Nephron progenitor cell (in vitro differentiated cells): Measurements from ENCODE around the gene SOX9.

Experiments used
- DNase-seq: peaks from one replicate; pipeline ENCODE4 v3.0.0; 2021
- H3K27ac Mint-ChIP-seq: 2 replicates; pipeline ENCODE4 v1.8.0; 2021; ENCODE audit warnings: mild to moderate bottlenecking, moderate library complexity, mixed read lengths
- H3K27me3 Mint-ChIP-seq: 2 replicates; pipeline ENCODE4 v1.8.0; 2021; ENCODE audit warnings: mild to moderate bottlenecking, low read depth, mixed read lengths; ENCODE audit not compliant: poor library complexity
- H3K36me3 Mint-ChIP-seq: 2 replicates; pipeline ENCODE4 v1.8.0; 2021; ENCODE audit warnings: low read depth, mixed read lengths
- H3K4me1 Mint-ChIP-seq: 2 replicates; pipeline ENCODE4 v1.8.0; 2021; ENCODE audit warnings: mixed read lengths
- H3K4me3 Mint-ChIP-seq: 2 replicates; pipeline ENCODE4 v1.8.0; 2021; ENCODE audit warnings: mild to moderate bottlenecking, moderate library complexity, mixed read lengths
- H3K9me3 Mint-ChIP-seq: 2 replicates; pipeline ENCODE4 v1.8.0; 2021; ENCODE audit warnings: mild to moderate bottlenecking, moderate library complexity, mixed read lengths
- CTCF ChIP-seq: fragments of 200-600 bp; sonication (generic); IDR thresholded peaks from 2 replicates; pipeline ENCODE4 v1.5.0; 2021; ENCODE audit warnings: antibody characterized with exemption

SOX9 gene

GRCh38 chr17:72095316-72095715 is 25.5 kb upstream of the SOX9 start:
- Mint-ChIP-seq H3K27me3 (peaks cover 12% of the 10 kb centered on the region), H3K4me1 (peaks cover 21% of the 10 kb centered on the region), H3K36me3 (peaks cover 5% of the 10 kb centered on the region), H3K9me3 (peaks cover 22% of the 10 kb centered on the region), H3K27ac (no peak overlapping the region), H3K4me3 (no peak overlapping the region)
- TF ChIP-seq CTCF = no peak
- DNase-seq = no peak

- TF ChIP-seq CTCF = no peak
- DNase-seq = no peak
- Mint-ChIP-seq H3K9me3 (peaks cover 11% of the 10 kb centered on the region), H3K4me1 (peaks cover 39% of the 10 kb centered on the region), H3K36me3 (no peaks in the 10 kb centered on the region), H3K27ac (no peak overlapping the region), H3K4me3 (no peak overlapping the region), H3K27me3 (peaks cover 4% of the 10 kb centered on the region)
Observed at GRCh38 chr17:72097144-72097543, 23.7 kb upstream of the SOX9 start.

DNA sequence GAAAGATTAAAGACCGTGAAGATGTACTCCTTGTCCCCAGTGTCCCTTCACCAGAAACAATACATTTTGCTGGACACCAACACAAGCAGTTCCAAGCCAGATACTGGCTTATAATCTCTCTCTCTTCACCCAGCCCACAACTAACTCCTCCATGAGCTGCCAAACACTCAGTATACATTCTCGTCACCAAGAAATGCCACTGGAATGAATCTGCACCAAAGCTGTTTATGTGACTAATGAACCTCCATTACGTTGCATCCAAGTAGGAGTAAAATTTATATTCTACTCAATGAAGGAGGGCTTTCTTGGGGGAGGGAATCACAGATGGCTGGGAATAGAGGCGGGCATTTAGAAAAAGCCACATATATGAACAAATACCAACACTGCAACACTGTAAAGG is 20.9 kb upstream of the SOX9 start:
- TF ChIP-seq CTCF = no peak
- H3K4me3 Mint-ChIP-seq = no peak overlapping the region
- no peaks in the 10 kb centered on the region for H3K36me3 Mint-ChIP-seq
- DNase-seq = no peak
- H3K9me3 Mint-ChIP-seq = peaks cover 11% of the 10 kb centered on the region
- H3K4me1 Mint-ChIP-seq = peaks cover 42% of the 10 kb centered on the region
- peaks cover 11% of the 10 kb centered on the region for H3K27me3 Mint-ChIP-seq
- no peak overlapping the region for H3K27ac Mint-ChIP-seq

DNA sequence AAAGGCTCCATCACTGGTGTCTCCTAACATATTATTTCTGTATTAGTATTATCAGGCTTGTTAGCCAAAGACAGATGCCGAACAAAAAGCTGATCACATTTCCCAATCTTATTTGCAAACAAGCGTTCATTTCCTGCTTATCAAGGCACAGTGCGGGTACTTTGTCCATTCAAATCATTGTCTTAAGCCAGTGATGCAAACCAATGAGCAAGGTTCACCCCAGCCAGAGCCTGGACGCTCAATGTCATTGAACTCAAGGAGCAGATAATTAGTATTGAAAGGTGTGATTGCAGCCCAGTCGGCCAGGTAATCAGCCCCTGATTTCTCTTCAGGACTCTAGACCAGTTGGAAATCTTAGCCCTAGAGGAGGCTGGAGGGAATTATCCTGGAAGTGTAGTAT is 20.4 kb upstream of the SOX9 start:
- Mint-ChIP-seq H3K27ac (no peak overlapping the region), H3K27me3 (peaks cover 11% of the 10 kb centered on the region), H3K4me1 (peaks cover 46% of the 10 kb centered on the region), H3K4me3 (no peak overlapping the region), H3K9me3 (peaks cover 11% of the 10 kb centered on the region), H3K36me3 (no peaks in the 10 kb centered on the region)
- no peak for DNase-seq
- no peak for TF ChIP-seq CTCF

DNA sequence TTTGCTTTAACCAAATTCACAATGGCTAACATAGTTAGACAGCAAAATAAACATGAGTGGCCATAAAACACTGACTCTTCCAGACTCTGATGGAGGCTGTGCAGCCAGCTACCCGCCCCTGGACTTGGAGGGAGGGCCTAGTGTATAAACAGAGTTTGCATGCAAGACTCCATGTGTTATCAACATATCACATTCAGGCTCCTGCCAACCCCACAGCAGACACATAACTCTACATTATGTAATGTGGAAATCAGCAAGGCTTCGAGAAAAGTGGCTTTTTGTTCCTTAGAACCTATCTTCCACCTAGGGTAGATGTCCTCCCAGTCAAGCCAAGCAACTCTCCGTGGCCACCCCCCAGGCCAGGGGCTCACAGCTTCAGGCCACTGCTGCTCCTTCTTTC is 19.3 kb upstream of the SOX9 start:
- TF ChIP-seq CTCF = no peak
- H3K4me1 Mint-ChIP-seq = peaks cover 50% of the 10 kb centered on the region
- peaks cover 14% of the 10 kb centered on the region for H3K27me3 Mint-ChIP-seq
- no peak overlapping the region for H3K27ac Mint-ChIP-seq
- no peak for DNase-seq
- no peaks in the 10 kb centered on the region for H3K36me3 Mint-ChIP-seq
- H3K4me3 Mint-ChIP-seq = no peak overlapping the region
- peaks cover 11% of the 10 kb centered on the region for H3K9me3 Mint-ChIP-seq

DNA sequence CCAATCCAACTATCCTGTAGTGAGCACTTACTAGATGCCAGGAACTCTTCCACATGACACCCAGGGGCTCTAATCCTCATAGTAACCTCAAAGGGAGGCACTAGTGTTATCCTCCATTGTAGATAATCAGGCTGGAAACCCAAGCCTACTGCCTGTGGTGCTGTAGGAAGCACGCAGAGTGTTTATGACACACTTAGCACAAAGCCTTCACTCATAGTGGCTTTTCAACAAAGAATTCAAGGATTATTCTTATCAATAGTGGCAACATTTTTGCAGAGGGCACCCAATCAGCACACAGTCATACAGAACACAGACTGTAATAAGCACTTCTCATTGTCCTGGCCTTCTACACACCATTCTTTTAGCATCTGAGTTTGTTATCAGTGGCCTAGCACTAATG is 18.5 kb upstream of the SOX9 start:
- Mint-ChIP-seq H3K36me3 (no peaks in the 10 kb centered on the region), H3K27ac (no peak overlapping the region), H3K9me3 (peaks cover 11% of the 10 kb centered on the region), H3K4me1 (peaks cover 58% of the 10 kb centered on the region), H3K4me3 (no peak overlapping the region), H3K27me3 (peaks cover 20% of the 10 kb centered on the region)
- no peak for DNase-seq
- TF ChIP-seq CTCF = no peak
